ENCODE measurements around the gene TOR3A.
"Not testable (repeated sequence)": the region's sequence is repeated elsewhere in the genome, so short reads cannot be mapped to it uniquely, and the experiment has no call there.

TOR3A gene

GRCh38 chr1:179101566-179101965, 19.7 kb downstream of the TOR3A start:
- H3K4me3 ChIP-seq (ENCODE audit: low read depth, low read length), result no peak overlapping the region
- DNase-seq (ENCODE audit: low read depth), result no peak

- DNase-seq (ENCODE audit: low read depth), result no peak
- H3K4me3 ChIP-seq (ENCODE audit: low read depth, low read length), result no peak overlapping the region
Measured at GRCh38 chr1:179103999-179104398, 22.1 kb downstream of the TOR3A start.

- no peak overlapping the region for H3K4me3 ChIP-seq (ENCODE audit: low read depth, low read length)
- no peak for DNase-seq (ENCODE audit: low read depth)
Measured at GRCh38 chr1:179104611-179105250, 22.9 kb downstream of the TOR3A start.

GRCh38 chr1:179105393-179105792, 23.5 kb downstream of the TOR3A start:
- no peak for DNase-seq (ENCODE audit: low read depth)
- H3K4me3 ChIP-seq (ENCODE audit: low read depth, low read length), result no peak overlapping the region

GRCh38 chr1:179107706-179108629, 26.1 kb downstream of the TOR3A start:
- no peak for DNase-seq (ENCODE audit: low read depth)
- H3K4me3 ChIP-seq (ENCODE audit: low read depth, low read length), result no peak overlapping the region

- H3K4me3 ChIP-seq (ENCODE audit: low read depth, low read length), result no peak overlapping the region
- DNase-seq (ENCODE audit: low read depth), result no peak
Measured at GRCh38 chr1:179108644-179109043, 26.8 kb downstream of the TOR3A start.

- no peak overlapping the region for H3K4me3 ChIP-seq (ENCODE audit: low read depth, low read length)
- DNase-seq (ENCODE audit: low read depth), result no peak
Measured at GRCh38 chr1:179115181-179115580, 33.3 kb downstream of the TOR3A start.

- no peak for DNase-seq (ENCODE audit: low read depth)
- H3K4me3 ChIP-seq (ENCODE audit: low read depth, low read length), result no peak overlapping the region
Measured at GRCh38 chr1:179119513-179119912, 37.6 kb downstream of the TOR3A start.

- no peak for DNase-seq (ENCODE audit: low read depth)
- no peak overlapping the region for H3K4me3 ChIP-seq (ENCODE audit: low read depth, low read length)
Measured at GRCh38 chr1:179120736-179121135, 38.9 kb downstream of the TOR3A start.

- DNase-seq (ENCODE audit: low read depth), result peak; percentile 36
- H3K4me3 ChIP-seq (ENCODE audit: low read depth, low read length), result no peak overlapping the region
Measured at GRCh38 chr1:179121159-179121938, 39.5 kb downstream of the TOR3A start.

GRCh38 chr1:179124873-179125272, 43.0 kb downstream of the TOR3A start:
- DNase-seq (ENCODE audit: low read depth), result peak; percentile 41
- H3K4me3 ChIP-seq (ENCODE audit: low read depth, low read length), result no peak overlapping the region

GRCh38 chr1:179126338-179127060, 44.6 kb downstream of the TOR3A start:
- no peak for DNase-seq (ENCODE audit: low read depth)
- no peak overlapping the region for H3K4me3 ChIP-seq (ENCODE audit: low read depth, low read length)

GRCh38 chr1:179127163-179127895, 45.5 kb downstream of the TOR3A start:
- H3K4me3 ChIP-seq (ENCODE audit: low read depth, low read length), result no peak overlapping the region
- DNase-seq (ENCODE audit: low read depth), result no peak

- DNase-seq (ENCODE audit: low read depth), result no peak
Measured at GRCh38 chr1:179128520-179128919, 46.6 kb downstream of the TOR3A start.

GRCh38 chr1:179129702-179130473, 48.0 kb downstream of the TOR3A start:
- no peak overlapping the region for H3K4me3 ChIP-seq (ENCODE audit: low read depth, low read length)
- DNase-seq (ENCODE audit: low read depth), result no peak

More at GRCh38 chr1:179128520-179128919, 46.6 kb downstream of the TOR3A start:
- no peak overlapping the region for H3K4me3 ChIP-seq (ENCODE audit: low read depth, low read length)

GRCh38 chr1:179135168-179135567, 53.3 kb downstream of the TOR3A start:
- not testable (repeated sequence) for H3K4me3 ChIP-seq (ENCODE audit: low read depth, low read length)

GRCh38 chr1:179135707-179136106, 53.8 kb downstream of the TOR3A start:
- not testable (repeated sequence) for H3K4me3 ChIP-seq (ENCODE audit: low read depth, low read length); DNase-seq (ENCODE audit: low read depth)

More at GRCh38 chr1:179135168-179135567, 53.3 kb downstream of the TOR3A start:
- DNase-seq (ENCODE audit: low read depth), result not testable (repeated sequence)

All from skeletal muscle cell (primary cell).